ENCODE measurements around the gene PPM1A.

The PPM1A gene

GRCh38 chr14:60227291-60227690, 21.7 kb upstream of the PPM1A start:
- no peak for DNase-seq (ENCODE audit: low spot score)

GRCh38 chr14:60229614-60230013, 19.4 kb upstream of the PPM1A start:
- no peak for DNase-seq (ENCODE audit: low spot score)

- no peak for DNase-seq (ENCODE audit: low spot score)
These were observed 16.8 kb upstream of the PPM1A start for GRCh38 chr14:60232185-60232584.

GRCh38 chr14:60233251-60233650, 15.8 kb upstream of the PPM1A start:
- DNase-seq (ENCODE audit: low spot score): no peak

GRCh38 chr14:60233891-60234290, 15.1 kb upstream of the PPM1A start:
- no peak for DNase-seq (ENCODE audit: low spot score)

GRCh38 chr14:60235440-60235839, 13.6 kb upstream of the PPM1A start:
- no peak for DNase-seq (ENCODE audit: low spot score)

GRCh38 chr14:60238955-60239354, 10.1 kb upstream of the PPM1A start:
- no peak for DNase-seq (ENCODE audit: low spot score)

GRCh38 chr14:60240139-60240856, 8.7 kb upstream of the PPM1A start:
- DNase-seq (ENCODE audit: low spot score): no peak

GRCh38 chr14:60241091-60241490, 7.9 kb upstream of the PPM1A start:
- no peak for DNase-seq (ENCODE audit: low spot score)

GRCh38 chr14:60242429-60242828, 6.6 kb upstream of the PPM1A start:
- no peak for DNase-seq (ENCODE audit: low spot score)

- DNase-seq (ENCODE audit: low spot score): no peak
These were observed 3.4 kb upstream of the PPM1A start for GRCh38 chr14:60245380-60246177.

GRCh38 chr14:60247994-60248696, 876 bp upstream of the PPM1A start:
- DNase-seq (ENCODE audit: low spot score): peak; percentile 92

GRCh38 chr14:60249321-60250256, 568 bp downstream of the PPM1A start:
- peak; percentile 63 for DNase-seq (ENCODE audit: low spot score)

GRCh38 chr14:60250257-60251035, 1.4 kb downstream of the PPM1A start:
- DNase-seq (ENCODE audit: low spot score): no peak

- DNase-seq (ENCODE audit: low spot score): no peak
These were observed 2.9 kb downstream of the PPM1A start for GRCh38 chr14:60251877-60252276.

GRCh38 chr14:60252630-60253029, 3.6 kb downstream of the PPM1A start:
- no peak for DNase-seq (ENCODE audit: low spot score)

- no peak for DNase-seq (ENCODE audit: low spot score)
These were observed 4.6 kb downstream of the PPM1A start for GRCh38 chr14:60253649-60254048.

- no peak for DNase-seq (ENCODE audit: low spot score)
These were observed 5.2 kb downstream of the PPM1A start for GRCh38 chr14:60254176-60254575.

- no peak for DNase-seq (ENCODE audit: low spot score)
These were observed 8.8 kb downstream of the PPM1A start for GRCh38 chr14:60257865-60258264.

- DNase-seq (ENCODE audit: low spot score): no peak
These were observed 16.1 kb downstream of the PPM1A start for GRCh38 chr14:60265163-60265562.
